GM10266 (cell line): ENCODE data around the gene BSND.

ENCODE experiments used
- DNase-seq: peaks from one replicate; pipeline ENCODE4 v3.0.0; 2012; ENCODE audit errors: extremely low spot score
- CTCF ChIP-seq: IDR thresholded peaks from 2 replicates; pipeline ENCODE4 v1.5.1; 2012; ENCODE audit warnings: mild to moderate bottlenecking, low read depth; ENCODE audit not compliant: control insufficient read depth, insufficient read depth; ENCODE audit errors: missing control alignments

BSND gene

DNA sequence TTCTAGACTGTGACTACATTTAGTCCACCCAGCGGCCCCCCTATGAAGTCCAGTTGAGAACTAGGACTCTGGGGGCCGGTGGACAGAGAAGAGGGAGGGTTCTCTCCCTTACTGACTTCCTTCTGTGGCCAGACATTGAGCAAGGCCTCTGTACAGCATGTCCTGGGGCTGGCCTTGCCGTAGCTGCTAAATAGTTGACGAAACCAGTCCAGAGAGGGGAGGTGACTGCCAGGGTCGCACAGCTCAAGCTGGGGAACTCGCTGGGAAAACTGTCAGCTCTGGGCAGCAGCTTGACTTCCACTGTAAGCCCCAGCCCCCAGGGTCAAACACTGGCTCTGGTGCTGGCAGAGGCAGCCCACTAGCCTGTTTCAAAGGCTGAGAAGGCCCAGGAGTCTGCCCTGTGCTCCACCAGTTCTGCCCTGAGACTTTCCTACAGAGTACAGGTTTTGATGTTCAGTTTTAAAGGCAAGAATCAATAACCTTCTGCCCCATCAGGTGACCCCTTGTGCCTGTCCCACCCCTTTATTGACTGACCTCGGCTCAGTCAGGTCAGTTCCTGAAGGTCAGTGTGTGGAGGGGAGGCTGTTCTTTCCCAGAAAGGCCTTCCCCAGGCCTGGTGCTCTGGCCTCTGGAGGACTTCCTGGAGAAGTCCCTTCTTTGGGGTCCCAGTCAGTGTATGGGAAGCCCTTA is 54.7 kb downstream of the BSND start:
- TF ChIP-seq CTCF, result no peak

DNA sequence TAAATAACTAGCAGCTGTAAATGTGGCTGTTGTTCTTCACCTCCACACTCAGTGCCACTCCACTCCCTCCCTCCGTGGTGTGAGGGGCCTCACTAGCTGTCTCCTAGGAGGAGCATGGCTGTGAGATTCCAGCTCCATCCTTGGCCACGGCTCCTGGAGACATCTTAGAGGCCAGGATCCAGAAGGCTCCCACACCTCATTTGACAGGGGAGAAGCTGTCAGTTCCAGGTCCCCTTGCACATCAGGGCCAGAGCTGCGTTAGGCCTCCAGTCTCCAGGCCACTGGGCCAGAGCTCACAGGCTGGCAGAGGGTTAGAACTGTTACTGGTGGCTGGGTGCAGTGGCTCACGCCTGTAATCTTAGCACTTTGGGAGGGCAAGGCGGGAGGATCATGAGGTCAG is 55.7 kb downstream of the BSND start:
- DNase-seq, result no peak

More for the DNA sequence above, 54.7 kb downstream of the BSND start:
- DNase-seq, result no peak

GRCh38 chr1:55055084-55055882 is 56.5 kb downstream of the BSND start:
- DNase-seq, result no peak
- TF ChIP-seq CTCF, result no peak

More for the DNA sequence above, 55.7 kb downstream of the BSND start:
- no peak for TF ChIP-seq CTCF

DNA sequence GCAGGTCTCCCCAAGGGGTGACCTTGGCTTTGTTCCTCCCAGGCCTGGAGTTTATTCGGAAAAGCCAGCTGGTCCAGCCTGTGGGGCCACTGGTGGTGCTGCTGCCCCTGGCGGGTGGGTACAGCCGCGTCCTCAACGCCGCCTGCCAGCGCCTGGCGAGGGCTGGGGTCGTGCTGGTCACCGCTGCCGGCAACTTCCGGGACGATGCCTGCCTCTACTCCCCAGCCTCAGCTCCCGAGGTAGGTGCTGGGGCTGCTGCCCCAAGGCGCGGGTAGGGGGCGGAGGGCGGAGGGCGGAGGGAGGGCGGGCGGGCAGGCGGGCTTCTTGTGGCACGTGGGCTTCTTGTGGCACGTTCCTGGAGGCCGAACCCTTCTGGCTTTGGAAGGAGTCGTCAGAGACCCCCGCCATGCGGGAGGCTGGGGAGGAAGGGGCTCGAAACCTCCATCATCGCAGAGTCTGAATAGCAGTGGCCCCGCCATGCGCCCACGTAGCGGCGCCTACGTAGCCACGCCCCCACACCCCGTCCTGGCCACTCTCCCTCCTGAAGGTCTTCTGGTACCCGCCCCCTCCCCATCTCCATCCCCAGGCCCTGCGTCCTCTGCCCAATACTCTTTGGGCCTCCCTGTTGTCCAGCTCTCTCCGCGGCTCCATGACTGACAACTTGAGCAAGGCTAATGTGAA is 57.4 kb downstream of the BSND start:
- no peak for DNase-seq
- TF ChIP-seq CTCF, result no peak

DNA sequence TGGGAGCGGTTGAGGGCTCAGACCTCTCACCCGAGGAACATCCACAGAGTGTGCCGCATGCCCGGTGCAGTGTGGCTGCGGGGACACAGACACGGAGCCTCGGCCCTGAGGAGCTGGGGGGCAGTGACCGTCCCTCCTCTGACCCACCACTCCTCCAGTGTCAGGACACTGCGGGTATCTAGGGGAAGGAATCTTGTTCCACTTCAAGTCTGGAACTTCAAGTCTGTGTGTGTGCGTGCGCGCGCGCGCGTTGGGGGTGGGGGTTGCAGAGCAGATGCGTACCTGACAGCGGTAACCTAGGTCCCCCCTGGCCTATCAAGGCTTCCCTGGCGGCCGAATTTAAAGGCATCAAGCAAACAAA is 57.9 kb downstream of the BSND start:
- TF ChIP-seq CTCF, result no peak
- DNase-seq, result no peak

GRCh38 chr1:55057270-55057955 is 58.7 kb downstream of the BSND start:
- no peak for TF ChIP-seq CTCF

More at GRCh38 chr1:55057270-55057955, 58.7 kb downstream of the BSND start:
- no peak for DNase-seq
